HEK293 (cell line): ENCODE measurements around the gene SFXN1.

Experiments
- CTCF ChIA-PET: fragments of 350-600 bp; formaldehyde crosslinking; extraction: SDS; loops from one replicate; lab custom pipeline; 2021; ENCODE audit warnings: antibody characterized with exemption; lab: Yijun Ruan, JAX
- POLR2A ChIA-PET: fragments of 300-600 bp; formaldehyde crosslinking; extraction: SDS; loops from one replicate; lab custom pipeline; 2020; ENCODE audit warnings: antibody characterized with exemption, inconsistent platforms; lab: Yijun Ruan, JAX
- H3K27ac ChIP-seq: fragments of 200-500 bp; sonication (Bioruptor generic); 2 replicates; pipeline ENCODE4 v1.5.1; 2014; ENCODE audit warnings: low read depth, low read length, control low read depth, inconsistent platforms; ENCODE audit errors: extremely low read depth
- H3K36me3 ChIP-seq, 2 experiments: fragments of 200-500 bp in 1 of 2; sonication (Bioruptor generic) in 1 of 2; 1 replicate in 1 of 2; 2 replicates in 1 of 2; pipeline ENCODE4 v1.5.1; 2014 to 2017; ENCODE audit warnings: inconsistent platforms in 2 of 2, low read length in 2 of 2; ENCODE audit not compliant: control insufficient read depth in 2 of 2, insufficient read depth in 1 of 2
- H3K4me1 ChIP-seq: fragments of 200-500 bp; sonication (Bioruptor generic); 2 replicates; pipeline ENCODE4 v1.5.1; 2014; ENCODE audit warnings: mild to moderate bottlenecking, low read length, inconsistent platforms; ENCODE audit not compliant: control insufficient read depth, insufficient read depth
- H3K4me3 ChIP-seq: 2 replicates; pipeline ENCODE4 v1.5.1; 2011; ENCODE audit warnings: low read depth, mild to moderate bottlenecking, control low read depth, low read length, moderate library complexity
- H3K9me3 ChIP-seq: fragments of 200-500 bp; sonication (Bioruptor generic); 2 replicates; pipeline ENCODE4 v1.5.1; 2014; ENCODE audit warnings: low read depth, low read length, inconsistent platforms; ENCODE audit not compliant: control insufficient read depth, insufficient read depth
- BCL11A ChIP-seq: fragments of 450-650 bp; formaldehyde crosslinking; IDR thresholded peaks from 2 replicates; pipeline ENCODE4 v1.5.1; 2016; ENCODE audit warnings: low read depth, missing biosample characterization, missing genetic modification characterization
- GLIS1 ChIP-seq: fragments of 450-650 bp; formaldehyde crosslinking; IDR thresholded peaks from 2 replicates; pipeline ENCODE4 v1.5.1; 2016; ENCODE audit warnings: missing biosample characterization, missing genetic modification characterization
- HOXA7 ChIP-seq: sonication (generic); formaldehyde crosslinking; IDR thresholded peaks from 2 replicates; pipeline ENCODE4 v1.8.1; 2022; ENCODE audit warnings: missing genetic modification reagents, borderline replicate concordance
- OVOL3 ChIP-seq: fragments of 450-650 bp; formaldehyde crosslinking; IDR thresholded peaks from 2 replicates; pipeline ENCODE4 v1.5.1; 2016; ENCODE audit warnings: missing biosample characterization, missing genetic modification characterization
- ZBTB49 ChIP-seq: fragments of 450-650 bp; formaldehyde crosslinking; IDR thresholded peaks from 2 replicates; pipeline ENCODE4 v1.5.1; 2016; ENCODE audit warnings: missing biosample characterization, missing genetic modification characterization, low read depth
- ZFP3 ChIP-seq: fragments of 450-650 bp; formaldehyde crosslinking; IDR thresholded peaks from 2 replicates; pipeline ENCODE4 v1.5.1; 2016; ENCODE audit warnings: low read depth, missing biosample characterization, missing genetic modification characterization
- ZNF18 ChIP-seq: fragments of 450-650 bp; formaldehyde crosslinking; IDR thresholded peaks from 2 replicates; pipeline ENCODE4 v1.5.1; 2016; ENCODE audit warnings: missing biosample characterization, missing genetic modification characterization
- ZNF184 ChIP-seq: fragments of 450-650 bp; IDR thresholded peaks from 2 replicates; pipeline ENCODE4 v1.5.1; 2018; ENCODE audit warnings: missing biosample characterization, mild to moderate bottlenecking, missing genetic modification characterization
- ZNF350 ChIP-seq: fragments of 450-650 bp; formaldehyde crosslinking; IDR thresholded peaks from 2 replicates; pipeline ENCODE4 v1.5.0; 2017; ENCODE audit warnings: missing biosample characterization, mild to moderate bottlenecking, missing genetic modification characterization
- ZNF416 ChIP-seq: fragments of 450-650 bp; formaldehyde crosslinking; IDR thresholded peaks from 2 replicates; pipeline ENCODE4 v1.5.1; 2016; ENCODE audit warnings: missing biosample characterization, missing genetic modification characterization
- ZNF449 ChIP-seq: fragments of 450-650 bp; formaldehyde crosslinking; IDR thresholded peaks from 2 replicates; pipeline ENCODE4 v1.5.1; 2017; ENCODE audit warnings: missing biosample characterization, mild to moderate bottlenecking, missing genetic modification characterization, moderate library complexity
- ZNF473 ChIP-seq: fragments of 450-650 bp; formaldehyde crosslinking; IDR thresholded peaks from 2 replicates; pipeline ENCODE4 v1.5.1; 2017; ENCODE audit warnings: missing biosample characterization, missing genetic modification characterization
- ZNF488 ChIP-seq: fragments of 450-650 bp; formaldehyde crosslinking; IDR thresholded peaks from 2 replicates; pipeline ENCODE4 v1.5.1; 2016; ENCODE audit warnings: missing biosample characterization, missing genetic modification characterization
- ZNF513 ChIP-seq: fragments of 450-650 bp; IDR thresholded peaks from 2 replicates; pipeline ENCODE4 v1.5.1; 2018; ENCODE audit warnings: missing biosample characterization, missing genetic modification characterization
- ZNF610 ChIP-seq: fragments of 450-650 bp; formaldehyde crosslinking; IDR thresholded peaks from 2 replicates; pipeline ENCODE4 v1.5.1; 2016; ENCODE audit warnings: missing biosample characterization, missing genetic modification characterization, borderline replicate concordance
- ZNF624 ChIP-seq: fragments of 450-650 bp; formaldehyde crosslinking; IDR thresholded peaks from 2 replicates; pipeline ENCODE4 v1.5.1; 2017; ENCODE audit warnings: missing biosample characterization, missing genetic modification characterization
- ZNF670 ChIP-seq: fragments of 450-650 bp; formaldehyde crosslinking; IDR thresholded peaks from 2 replicates; pipeline ENCODE4 v1.5.1; 2016; ENCODE audit warnings: missing biosample characterization, missing genetic modification characterization, low read depth
- ZNF692 ChIP-seq: fragments of 450-650 bp; formaldehyde crosslinking; IDR thresholded peaks from 2 replicates; pipeline ENCODE4 v1.5.1; 2016; ENCODE audit warnings: missing biosample characterization, missing genetic modification characterization

The SFXN1 gene

GRCh38 chr5:175438234-175438857 is 40.0 kb upstream of the SFXN1 start:
- H3K36me3 ChIP-seq = no peaks in the 10 kb centered on the region
- TF ChIP-seq HOXA7 (CRISPR knock-in tag) (no peak), ZNF488 (tag by site-specific recombination) (no peak), ZNF473 (no peak), ZNF350 (tag by site-specific recombination) (no peak), ZFP3 (no peak), BCL11A (tag by site-specific recombination) (no peak), ZNF670 (no peak), ZNF513 (tag by site-specific recombination) (no peak), ZNF184 (tag by site-specific recombination) (no peak)
- no peak overlapping the region for H3K4me3 ChIP-seq
- ChIA-PET POLR2A (no interaction called here), CTCF (interaction anchor here (1.1 to 1.3 kb wide), 2 partner anchors 49 to 487 kb away, joined by 3 read pairs; no protein-coding TSS in a partner anchor)
- no peaks in the 10 kb centered on the region for H3K4me1 ChIP-seq
- H3K9me3 ChIP-seq = no peaks in the 10 kb centered on the region
- H3K27ac ChIP-seq = no peak overlapping the region

GRCh38 chr5:175443514-175444059 is 34.8 kb upstream of the SFXN1 start:
- no peaks in the 10 kb centered on the region for H3K4me1 ChIP-seq
- CTCF ChIA-PET = interaction anchor here (0.5 to 3.1 kb wide), 16 partner anchors 9 to 555 kb away, joined by 3 to 19 read pairs (median 4); no protein-coding TSS in a partner anchor
- TF ChIP-seq ZNF416 (no peak), ZNF449 (tag by site-specific recombination) (peak; percentile 71), ZNF610 (tag by site-specific recombination) (no peak), ZNF692 (tag by site-specific recombination) (no peak)
- TF ChIP-seq, all 188 proteins: peak for 1
- Histone ChIP-seq H3K27ac (no peak overlapping the region; the same call in 1 of the 2 replicates), H3K4me3 (no peak overlapping the region), H3K9me3 (no peaks in the 10 kb centered on the region), H3K36me3 (no peaks in the 10 kb centered on the region)
- POLR2A ChIA-PET = no interaction called here

GRCh38 chr5:175444060-175444904 is 34.1 kb upstream of the SFXN1 start, which contains the start of gene DRD1:
TSS of gene DRD1 (minus strand) at chr5:175444182. CDS start at chr5:175443099, 1,083 bp downstream.
- no peaks in the 10 kb centered on the region for H3K36me3 ChIP-seq
- peak within 1 kb of the TSS; percentile 56; the same call in 1 of the 2 replicates for H3K27ac ChIP-seq
- H3K4me1 ChIP-seq = no peaks in the 10 kb centered on the region
- ChIA-PET CTCF (interaction anchor here (0.5 to 3.1 kb wide), 18 partner anchors 9 to 623 kb away, joined by 3 to 19 read pairs (median 4); no protein-coding TSS in a partner anchor), POLR2A (interaction anchor here (0.9 kb wide), 1 partner anchor 9 kb away, joined by 3 read pairs; no protein-coding TSS in a partner anchor)
- no peaks in the 10 kb centered on the region for H3K9me3 ChIP-seq
- peak within 1 kb of the TSS; percentile 30 for H3K4me3 ChIP-seq
- no peak for TF ChIP-seq ZNF18 (tag by site-specific recombination)
- TF ChIP-seq ZBTB49 (tag by site-specific recombination) = no peak
- no peak for TF ChIP-seq OVOL3 (tag by site-specific recombination)
- TF ChIP-seq ZNF624 = no peak
- no peak; the same call in 1 of the 2 replicates for TF ChIP-seq GLIS1 (tag by site-specific recombination)
